PFSK-1 (cell line): ENCODE data around the gene TMEM62.

Source experiments
- POLR2AphosphoS5 ChIP-seq: IDR thresholded peaks from 2 replicates; pipeline ENCODE4 v1.6.1; 2012; ENCODE audit warnings: low read depth, mild to moderate bottlenecking, control low read depth, low read length, moderate library complexity
- TAF1 ChIP-seq: IDR thresholded peaks from 2 replicates; pipeline ENCODE4 v1.6.1; 2012; ENCODE audit warnings: low read length, control low read depth, borderline replicate concordance; ENCODE audit not compliant: insufficient read depth

GRCh38 chr15:43099105-43099845 is 34.1 kb upstream of the TMEM62 start:
- no peak for TF ChIP-seq TAF1
- no peak for TF ChIP-seq POLR2AphosphoS5
